Epithelial cell of esophagus (primary cell): ENCODE data around the gene NR3C1.
"Not testable (repeated sequence)": the region's sequence is repeated elsewhere in the genome, so short reads cannot be mapped to it uniquely, and the experiment has no call there.

ENCODE experiments used
- DNase-seq: peaks from one replicate; pipeline ENCODE4 v3.0.0; 2010; ENCODE audit warnings: low read depth
- H3K4me3 ChIP-seq: 2 replicates; pipeline ENCODE4 v1.5.1; 2011; ENCODE audit warnings: mild to moderate bottlenecking, low read length, control low read depth
- TF ChIP-seq, protein P1 (sequence below): IDR thresholded peaks from 2 replicates; pipeline ENCODE4 v1.5.1; 2011; ENCODE audit warnings: low read depth, mild to moderate bottlenecking, low read length, control low read depth, inconsistent platforms; ENCODE audit not compliant: insufficient read depth; ENCODE audit errors: missing control alignments

Gene NR3C1

DNA sequence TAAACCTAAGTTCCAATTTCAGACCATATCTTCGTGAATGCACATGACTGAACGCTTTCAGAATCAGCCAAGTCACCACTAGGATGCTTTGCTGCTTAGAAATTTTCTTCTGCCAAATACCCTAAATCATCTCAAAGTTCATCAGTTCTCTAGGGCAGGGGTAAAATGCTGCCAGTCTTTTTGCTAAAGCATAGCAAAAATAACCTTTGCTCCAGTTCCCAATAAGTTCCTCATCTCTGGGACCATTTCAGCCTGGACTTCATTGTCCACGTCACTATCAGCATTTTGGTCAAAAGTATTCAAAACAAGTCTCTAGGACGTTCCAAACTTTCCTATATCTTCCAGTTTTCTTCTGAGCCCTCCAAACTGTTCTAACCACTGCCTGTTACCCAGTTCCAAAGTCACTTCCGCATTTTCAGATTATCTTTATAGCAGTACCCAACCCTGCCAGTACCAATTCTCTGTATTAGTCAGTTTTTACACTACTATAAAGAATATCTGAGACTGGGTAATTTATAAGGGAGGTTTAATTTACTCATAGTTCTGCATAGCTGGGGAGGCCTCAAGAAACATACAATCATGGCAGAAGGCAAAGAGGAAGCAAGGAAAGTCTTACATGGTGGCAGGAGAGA, 74.8 kb downstream of the NR3C1 start:
- TF ChIP-seq, protein P1, sequence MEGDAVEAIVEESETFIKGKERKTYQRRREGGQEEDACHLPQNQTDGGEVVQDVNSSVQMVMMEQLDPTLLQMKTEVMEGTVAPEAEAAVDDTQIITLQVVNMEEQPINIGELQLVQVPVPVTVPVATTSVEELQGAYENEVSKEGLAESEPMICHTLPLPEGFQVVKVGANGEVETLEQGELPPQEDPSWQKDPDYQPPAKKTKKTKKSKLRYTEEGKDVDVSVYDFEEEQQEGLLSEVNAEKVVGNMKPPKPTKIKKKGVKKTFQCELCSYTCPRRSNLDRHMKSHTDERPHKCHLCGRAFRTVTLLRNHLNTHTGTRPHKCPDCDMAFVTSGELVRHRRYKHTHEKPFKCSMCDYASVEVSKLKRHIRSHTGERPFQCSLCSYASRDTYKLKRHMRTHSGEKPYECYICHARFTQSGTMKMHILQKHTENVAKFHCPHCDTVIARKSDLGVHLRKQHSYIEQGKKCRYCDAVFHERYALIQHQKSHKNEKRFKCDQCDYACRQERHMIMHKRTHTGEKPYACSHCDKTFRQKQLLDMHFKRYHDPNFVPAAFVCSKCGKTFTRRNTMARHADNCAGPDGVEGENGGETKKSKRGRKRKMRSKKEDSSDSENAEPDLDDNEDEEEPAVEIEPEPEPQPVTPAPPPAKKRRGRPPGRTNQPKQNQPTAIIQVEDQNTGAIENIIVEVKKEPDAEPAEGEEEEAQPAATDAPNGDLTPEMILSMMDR = no peak
- no peak overlapping the region for H3K4me3 ChIP-seq
- DNase-seq = no peak

- not testable (repeated sequence) for DNase-seq
These were observed 78.4 kb downstream of the NR3C1 start for GRCh38 chr5:143325086-143325485.

GRCh38 chr5:143322931-143323630, 80.4 kb downstream of the NR3C1 start:
- not testable (repeated sequence) for H3K4me3 ChIP-seq
- DNase-seq = peak; percentile 15

More at GRCh38 chr5:143325086-143325485, 78.4 kb downstream of the NR3C1 start:
- not testable (repeated sequence) for H3K4me3 ChIP-seq

- H3K4me3 ChIP-seq = no peak overlapping the region
- no peak for DNase-seq
- TF ChIP-seq, protein P1 = no peak
These were observed 81.3 kb downstream of the NR3C1 start for GRCh38 chr5:143322176-143322575.

- no peak for DNase-seq
- TF ChIP-seq, protein P1 = no peak
- H3K4me3 ChIP-seq = no peak overlapping the region
These were observed 83.9 kb downstream of the NR3C1 start for GRCh38 chr5:143319437-143320227.

DNA sequence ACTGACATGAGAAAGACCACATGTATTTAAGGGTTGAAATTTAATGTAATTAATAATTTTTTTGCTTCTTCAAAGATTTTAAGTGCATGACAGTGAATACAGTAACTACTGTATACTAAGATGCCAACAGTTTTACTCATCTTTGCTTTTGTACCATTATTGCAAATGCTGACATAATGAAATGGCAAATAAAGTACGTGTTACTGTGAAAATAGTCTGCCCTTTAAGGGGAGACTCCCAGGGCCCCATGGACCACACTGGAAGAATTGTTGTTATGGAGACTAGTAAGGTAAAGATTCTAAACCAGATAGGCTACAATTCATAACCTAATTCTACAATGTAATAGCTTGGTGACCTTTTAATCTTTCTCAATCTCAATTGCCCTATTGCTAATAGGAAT, 84.7 kb downstream of the NR3C1 start:
- no peak for DNase-seq
- TF ChIP-seq, protein P1 = no peak
- no peak overlapping the region for H3K4me3 ChIP-seq

DNA sequence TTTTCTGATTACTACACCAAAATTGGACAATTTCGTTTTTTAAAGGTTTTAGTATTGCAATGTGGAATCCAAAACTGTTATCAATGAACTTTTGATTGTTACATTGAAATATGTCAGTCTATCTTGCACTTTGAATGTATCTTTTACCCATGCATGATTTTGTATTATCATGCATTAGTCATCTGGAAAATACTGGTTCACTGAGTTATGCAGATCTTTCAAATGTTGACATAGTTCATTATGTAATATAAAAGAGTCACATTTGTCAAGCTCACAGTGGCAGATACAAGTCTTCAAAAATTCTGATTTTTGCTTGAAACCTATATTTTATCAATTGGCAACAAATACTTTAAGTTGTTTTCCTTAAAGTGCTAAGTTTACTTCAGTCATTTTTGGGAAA, 85.2 kb downstream of the NR3C1 start:
- TF ChIP-seq, protein P1 = no peak
- peak; percentile 53 for DNase-seq
- H3K4me3 ChIP-seq = no peak overlapping the region
